Suppressor macrophage (primary cell): ENCODE data around the gene ELOF1.
"Not testable (repeated sequence)": the region's sequence is repeated elsewhere in the genome, so short reads cannot be mapped to it uniquely, and the experiment has no call there.

Source experiments
- DNase-seq, 4 experiments: peaks; one replicate each; pipeline ENCODE4 v3.0.0-alpha.2; 2020 to 2022
- total RNA-seq, 17 experiments: gene quantifications; one replicate each; lab custom pipeline; 2026; ENCODE audit warnings: mixed read lengths in 6 of 17, inconsistent platforms in 3 of 17; lab: John Stamatoyannopoulos, UW

The ELOF1 gene
- 7.0 to 35.2 (median 19.4) reads per million in 17 experiments for total RNA-seq

- peak; percentile 99 to 100 (median 100) for DNase-seq
Measured at GRCh38 chr19:11558881-11559828, at the start of gene ELOF1. Gene ELOF1, minus strand, starts transcription at chr19:11559230. Its CDS starts 4,883 bp downstream, at chr19:11554347.

GRCh38 chr19:11606484-11606883 lies 47.5 kb upstream of the ELOF1 start:
- no peak for DNase-seq

GRCh38 chr19:11599704-11600103 lies 40.7 kb upstream of the ELOF1 start:
- not testable (repeated sequence) for DNase-seq

- DNase-seq, result no peak
Measured at GRCh38 chr19:11598746-11599145, 39.7 kb upstream of the ELOF1 start.

GRCh38 chr19:11598103-11598483 lies 39.1 kb upstream of the ELOF1 start:
- DNase-seq, result no peak

- peak; percentile 99 for DNase-seq
Measured at GRCh38 chr19:11597202-11598102, 38.4 kb upstream of the ELOF1 start, which contains the start of gene ZNF627. Gene ZNF627, plus strand, starts transcription at chr19:11597483. Its CDS starts 145 bp downstream, at chr19:11597628.

- DNase-seq, result no peak
Measured at GRCh38 chr19:11596156-11596555, 37.1 kb upstream of the ELOF1 start.

GRCh38 chr19:11594084-11594483 lies 35.1 kb upstream of the ELOF1 start:
- DNase-seq, result no peak

GRCh38 chr19:11587975-11588631 lies 29.1 kb upstream of the ELOF1 start:
- DNase-seq, result no peak

GRCh38 chr19:11587302-11587974 lies 28.4 kb upstream of the ELOF1 start:
- peak; percentile 81 to 89 (median 88) for DNase-seq

- DNase-seq, result peak in 3 of 4 experiments; percentile 31 to 47 (median 35)
Measured at GRCh38 chr19:11586331-11586730, 27.3 kb upstream of the ELOF1 start.

GRCh38 chr19:11581740-11582139 lies 22.7 kb upstream of the ELOF1 start:
- peak; percentile 38 to 81 (median 72) for DNase-seq

GRCh38 chr19:11580116-11580515 lies 21.1 kb upstream of the ELOF1 start:
- peak; percentile 41 to 83 (median 58) for DNase-seq

GRCh38 chr19:11578258-11579142 lies 19.5 kb upstream of the ELOF1 start:
- peak; percentile 90 to 95 (median 93) for DNase-seq

GRCh38 chr19:11577451-11578257 lies 18.6 kb upstream of the ELOF1 start, which contains the start of gene ACP5:
Gene ACP5, minus strand, starts transcription at chr19:11577645. Its CDS starts 328 bp downstream, at chr19:11577317.
- DNase-seq, result peak; percentile 85 to 93 (median 90)

- peak; percentile 48 to 82 (median 74) for DNase-seq
Measured at GRCh38 chr19:11576227-11576626, 17.2 kb upstream of the ELOF1 start.

- peak in 2 of 4 experiments; percentile 17 to 24 for DNase-seq
Measured at GRCh38 chr19:11574689-11575088, 15.7 kb upstream of the ELOF1 start.

- DNase-seq, result peak in 2 of 4 experiments; percentile 38 to 44
Measured at GRCh38 chr19:11573763-11574162, 14.7 kb upstream of the ELOF1 start.

GRCh38 chr19:11573354-11573753 lies 14.3 kb upstream of the ELOF1 start:
- DNase-seq, result peak in 2 of 4 experiments; percentile 32 to 38
